Activated B cell treated with CpG ODN at 0.5 μM for 24 hours (primary cell): ENCODE data around the gene GPR55. TPM values are rescaled to one million over a fixed set of nuclear protein-coding genes. Genes with fewer than 3 reads are reported as not detected.

Experiments used
- ATAC-seq: fragments of 200-7000 bp; cut with Tn5 transposase; one replicate; pipeline ENCODE4 v1.10.0; 2021; ENCODE audit warnings: low read depth, mild to moderate bottlenecking, moderate library complexity
- CTCF ChIA-PET: fragments of 350-600 bp; sonication (Branson Sonifier 250); formaldehyde crosslinking; loops from one replicate; lab custom pipeline; 2021; ENCODE audit warnings: antibody characterized with exemption; lab: Charles Lee
- POLR2A ChIA-PET: fragments of 350-600 bp; sonication (Branson Sonifier 250); formaldehyde crosslinking; loops from one replicate; lab custom pipeline; 2021; ENCODE audit warnings: antibody characterized with exemption; lab: Charles Lee
- DNase-seq: peaks from one replicate; pipeline ENCODE4 v3.0.0; 2022
- H3K27ac Mint-ChIP-seq: one replicate; pipeline ENCODE4 v1.8.0; 2020; ENCODE audit warnings: mixed read lengths
- H3K27me3 Mint-ChIP-seq: one replicate; pipeline ENCODE4 v1.8.0; 2021; ENCODE audit warnings: mixed read lengths
- H3K36me3 Mint-ChIP-seq: one replicate; pipeline ENCODE4 v1.8.0; 2021; ENCODE audit warnings: low read depth, mixed read lengths
- H3K4me1 Mint-ChIP-seq: one replicate; pipeline ENCODE4 v1.8.0; 2021; ENCODE audit warnings: mixed read lengths
- H3K4me3 Mint-ChIP-seq: one replicate; pipeline ENCODE4 v1.8.0; 2020; ENCODE audit warnings: mild to moderate bottlenecking, mixed read lengths
- H3K9me3 Mint-ChIP-seq: one replicate; pipeline ENCODE4 v1.8.0; 2020; ENCODE audit warnings: mixed read lengths
- CTCF ChIP-seq: fragments of 200-600 bp; IDR thresholded peaks from one replicate; pipeline ENCODE4 v1.8.0; 2022; ENCODE audit warnings: antibody characterized with exemption, mild to moderate bottlenecking
- intact Hi-C: fragments of 100-400 bp; cut with micrococcal nuclease; formaldehyde crosslinking; loops from one replicate; pipeline ENCODE4 v1.15.1; 2024
- total RNA-seq: library from RNA; stranded (reverse); gene quantifications from 2 replicates; pipeline ENCODE4 v1.2.3, GENCODE V29; 2022

The GPR55 gene
- total RNA-seq, 1 donor from 2014 or later: 6.3 TPM

- H3K4me1 Mint-ChIP-seq: peaks cover 21% of the 10 kb centered on the region
- CTCF ChIA-PET: no interaction called here
- intact Hi-C loops: no loop called here
- H3K27ac Mint-ChIP-seq: peak overlapping the region; percentile 18
- H3K9me3 Mint-ChIP-seq: no peaks in the 10 kb centered on the region
- no peak for ATAC-seq
- no peaks in the 10 kb centered on the region for H3K36me3 Mint-ChIP-seq
- POLR2A ChIA-PET: interaction anchor here (0.6 kb wide), 1 partner anchor 73 kb away, joined by 4 read pairs; no protein-coding TSS in a partner anchor
- no peak for DNase-seq
- H3K4me3 Mint-ChIP-seq: no peak overlapping the region
- no peak for TF ChIP-seq CTCF
- H3K27me3 Mint-ChIP-seq: peaks cover 12% of the 10 kb centered on the region
Measured at GRCh38 chr2:230950874-230951339, 25.9 kb upstream of the GPR55 start.

GRCh38 chr2:230949966-230950873 is 25.2 kb upstream of the GPR55 start:
- H3K36me3 Mint-ChIP-seq: no peaks in the 10 kb centered on the region
- ChIA-PET CTCF (no interaction called here), POLR2A (interaction anchor here (0.6 kb wide), 1 partner anchor 72 kb away, joined by 4 read pairs; no protein-coding TSS in a partner anchor)
- H3K4me3 Mint-ChIP-seq: no peak overlapping the region
- ATAC-seq (peak; percentile 41), DNase-seq (no peak)
- TF ChIP-seq CTCF: no peak
- intact Hi-C loops: no loop called here
- H3K4me1 Mint-ChIP-seq: peaks cover 21% of the 10 kb centered on the region
- no peaks in the 10 kb centered on the region for H3K9me3 Mint-ChIP-seq
- H3K27me3 Mint-ChIP-seq: peaks cover 12% of the 10 kb centered on the region
- peak overlapping the region; percentile 18 for H3K27ac Mint-ChIP-seq

- Mint-ChIP-seq H3K4me3 (no peak overlapping the region), H3K9me3 (no peaks in the 10 kb centered on the region), H3K27me3 (peaks cover 5% of the 10 kb centered on the region), H3K27ac (no peak overlapping the region), H3K4me1 (peaks cover 28% of the 10 kb centered on the region), H3K36me3 (no peaks in the 10 kb centered on the region)
- no peak for TF ChIP-seq CTCF
- DNase-seq (no peak), ATAC-seq (peak; percentile 23)
- intact Hi-C loops: no loop called here
- ChIA-PET CTCF (no interaction called here), POLR2A (interaction anchor here (0.8 kb wide), 1 partner anchor 32 kb away, joined by 3 read pairs; no protein-coding TSS in a partner anchor)
Measured at GRCh38 chr2:230947908-230948365, 22.9 kb upstream of the GPR55 start.

- no peak for TF ChIP-seq CTCF
- peaks cover 9% of the 10 kb centered on the region for H3K27me3 Mint-ChIP-seq
- H3K4me3 Mint-ChIP-seq: no peak overlapping the region
- POLR2A ChIA-PET: interaction anchor here (0.6 to 0.8 kb wide), 2 partner anchors 33 to 517 kb away, joined by 3 read pairs; no protein-coding TSS in a partner anchor
- no peaks in the 10 kb centered on the region for H3K9me3 Mint-ChIP-seq
- CTCF ChIA-PET: no interaction called here
- peaks cover 30% of the 10 kb centered on the region for H3K4me1 Mint-ChIP-seq
- ATAC-seq: no peak
- H3K36me3 Mint-ChIP-seq: no peaks in the 10 kb centered on the region
- intact Hi-C loops: no loop called here
- DNase-seq: no peak
- H3K27ac Mint-ChIP-seq: no peak overlapping the region
Measured at GRCh38 chr2:230947235-230947576, 22.2 kb upstream of the GPR55 start.
